HCT116 (cell line): ENCODE data around the gene EYA2. TPM values are rescaled to one million over a fixed set of nuclear protein-coding genes. Genes with fewer than 3 reads are reported as not detected.

Experiments
- ATAC-seq: fragments of 200-7000 bp; cut with Tn5 transposase; 2 replicates; pipeline ENCODE4 v1.9.1; 2020; ENCODE audit warnings: mild to moderate bottlenecking, moderate library complexity
- BruUV-seq: library from RNA; stranded (reverse); fragments of 400-500 nt; replicated peaks from 2 replicates; lab custom pipeline; 2021; lab: Mats Ljungman, UMichigan
- CTCF ChIA-PET: fragments of 300-600 bp; sonication (Branson Sonifier 250); formaldehyde crosslinking; loops from one replicate; lab custom pipeline; 2021; ENCODE audit warnings: antibody characterized with exemption; lab: Charles Lee
- POLR2A ChIA-PET: fragments of 300-600, 350-600 bp; sonication (Branson Sonifier 250); formaldehyde crosslinking; loops from one replicate; lab custom pipeline; 2021; ENCODE audit warnings: antibody characterized with exemption; lab: Charles Lee
- RAD21 ChIA-PET, 2 experiments: fragments of 300-600 bp; sonication (Branson Sonifier 250); formaldehyde crosslinking; loops; one replicate each; lab custom pipeline; 2023; ENCODE audit warnings: low total read pairs in 2 of 2; ENCODE audit not compliant: uncharacterized antibody in 2 of 2, unreplicated experiment in 2 of 2, low non-redundant PET in 1 of 2; lab: Charles Lee
- DNase-seq: peaks from one replicate; pipeline ENCODE4 v3.0.0-alpha.2; 2010; ENCODE audit warnings: low read depth, low spot score
- H2AFZ ChIP-seq: fragments of 200-600 bp; shearing (Covaris generic), sonication (generic); 2 replicates; pipeline ENCODE4 v1.6.1; 2017; ENCODE audit warnings: low read depth, mixed run types, mixed read lengths, antibody characterized with exemption, low read length; ENCODE audit not compliant: poor library complexity, severe bottlenecking
- H3K27ac ChIP-seq: 2 replicates; pipeline ENCODE4 v1.5.1; 2012; ENCODE audit warnings: low read depth, low read length
- H3K27me3 ChIP-seq: fragments of 200-600 bp; sonication (generic); 2 replicates; pipeline ENCODE4 v1.6.1; 2016; ENCODE audit warnings: mixed run types, low read length, mixed read lengths; ENCODE audit not compliant: insufficient read depth
- H3K36me3 ChIP-seq, 2 experiments: fragments of 200-500 bp in 1 of 2; fragments of 200-600 bp in 1 of 2; sonication (Bioruptor generic) in 1 of 2; sonication (generic) in 1 of 2; 2 replicates each; pipeline versions ENCODE4 v1.5.1 to v1.6.1; 2014 to 2016; ENCODE audit warnings: low read length in 2 of 2, inconsistent platforms in 1 of 2, mixed read lengths in 1 of 2, mixed run types in 1 of 2; ENCODE audit not compliant: insufficient read depth in 2 of 2, control insufficient read depth in 1 of 2
- H3K4me1 ChIP-seq, 2 experiments: fragments of 200-600 bp in 1 of 2; sonication (generic) in 1 of 2; 2 replicates each; pipeline versions ENCODE4 v1.5.1 to v1.6.1; 2012 to 2017; ENCODE audit warnings: low read length in 2 of 2, inconsistent platforms in 1 of 2, mild to moderate bottlenecking in 1 of 2, mixed read lengths in 1 of 2, mixed run types in 1 of 2, moderate library complexity in 1 of 2; ENCODE audit not compliant: insufficient read depth in 2 of 2, control insufficient read depth in 1 of 2
- H3K4me2 ChIP-seq: fragments of 200-600 bp; sonication (generic); 2 replicates; pipeline ENCODE4 v1.6.1; 2017; ENCODE audit warnings: mixed run types, low read length, mixed read lengths
- H3K4me3 ChIP-seq, 2 experiments: fragments of 200-600 bp in 1 of 2; sonication (generic) in 1 of 2; replicated peaks in 1 of 2; 2 replicates each; pipeline ENCODE4 v1.5.1; 2011 to 2016; ENCODE audit warnings: low read length in 2 of 2, control low read depth in 1 of 2, low read depth in 1 of 2, mild to moderate bottlenecking in 1 of 2, mixed read lengths in 1 of 2, mixed run types in 1 of 2
- H3K79me2 ChIP-seq: fragments of 200-600 bp; sonication (generic); 2 replicates; pipeline ENCODE4 v1.6.1; 2017; ENCODE audit warnings: mild to moderate bottlenecking, mixed run types, low read length, moderate library complexity, mixed read lengths; ENCODE audit not compliant: insufficient read depth
- H3K9ac ChIP-seq: fragments of 200-600 bp; sonication (generic); 2 replicates; pipeline ENCODE4 v1.6.1; 2016; ENCODE audit warnings: low read length, mixed read lengths
- H3K9me2 ChIP-seq: fragments of 200-600 bp; sonication (generic), shearing (Covaris generic); 2 replicates; pipeline ENCODE4 v1.6.1; 2017; ENCODE audit warnings: mixed run types, mild to moderate bottlenecking, moderate library complexity; ENCODE audit not compliant: insufficient read depth
- H3K9me3 ChIP-seq, 2 experiments: fragments of 200-500 bp in 1 of 2; fragments of 200-600 bp in 1 of 2; sonication (Bioruptor generic) in 1 of 2; sonication (generic) in 1 of 2; 2 replicates each; pipeline ENCODE4 v1.6.1; 2014 to 2017; ENCODE audit warnings: low read length in 2 of 2, mixed read lengths in 2 of 2, inconsistent platforms in 1 of 2, low read depth in 1 of 2, mild to moderate bottlenecking in 1 of 2, mixed run types in 1 of 2, moderate library complexity in 1 of 2; ENCODE audit not compliant: control insufficient read depth in 1 of 2, insufficient read depth in 1 of 2
- H4K20me1 ChIP-seq: fragments of 200-600 bp; sonication (generic), shearing (Covaris generic); 2 replicates; pipeline ENCODE4 v1.6.1; 2017; ENCODE audit warnings: mixed run types, mild to moderate bottlenecking, moderate library complexity; ENCODE audit not compliant: insufficient read depth
- CBX3 ChIP-seq: IDR thresholded peaks from 2 replicates; pipeline ENCODE4 v1.6.1; 2012; ENCODE audit warnings: low read depth
- CEBPB ChIP-seq: IDR thresholded peaks from 2 replicates; pipeline ENCODE4 v1.6.1; 2012; ENCODE audit warnings: low read depth
- ELF1 ChIP-seq: IDR thresholded peaks from 2 replicates; pipeline ENCODE4 v1.6.1; 2012; ENCODE audit warnings: low read depth, borderline replicate concordance
- EZH2 ChIP-seq: fragments of 200-600 bp; sonication (generic); IDR thresholded peaks from 2 replicates; pipeline ENCODE4 v1.6.1; 2017; ENCODE audit warnings: antibody characterized with exemption, mixed run types
- EZH2phosphoT487 ChIP-seq: fragments of 200-600 bp; IDR thresholded peaks from 2 replicates; pipeline ENCODE4 v1.6.1; 2018; ENCODE audit warnings: antibody characterized with exemption, borderline replicate concordance
- FOSL1 ChIP-seq: IDR thresholded peaks from 2 replicates; pipeline ENCODE4 v1.6.1; 2012; ENCODE audit warnings: low read depth
- JUND ChIP-seq: IDR thresholded peaks from 2 replicates; pipeline ENCODE4 v1.6.1; 2012
- MAX ChIP-seq: IDR thresholded peaks from 2 replicates; pipeline ENCODE4 v1.6.1; 2012
- POLR2A ChIP-seq: IDR thresholded peaks from 2 replicates; pipeline ENCODE4 v1.7.0; 2011; ENCODE audit warnings: borderline replicate concordance; ENCODE audit not compliant: insufficient read depth, insufficient read length; ENCODE audit errors: extremely low read depth
- POLR2AphosphoS5 ChIP-seq: IDR thresholded peaks from 2 replicates; pipeline ENCODE4 v1.6.1; 2011; ENCODE audit warnings: mild to moderate bottlenecking, low read depth, low read length, moderate library complexity
- RAD21 ChIP-seq: IDR thresholded peaks from 2 replicates; pipeline ENCODE4 v1.6.1; 2012; ENCODE audit warnings: low read depth, mild to moderate bottlenecking
- SP1 ChIP-seq: IDR thresholded peaks from 2 replicates; pipeline ENCODE4 v1.6.1; 2012; ENCODE audit warnings: low read depth
- TCF7L2 ChIP-seq: IDR thresholded peaks from 2 replicates; pipeline ENCODE4 v1.7.0; 2011; ENCODE audit warnings: borderline replicate concordance, inconsistent platforms; ENCODE audit not compliant: insufficient read depth, insufficient read length; ENCODE audit errors: extremely low read depth
- YY1 ChIP-seq: IDR thresholded peaks from 2 replicates; pipeline ENCODE4 v1.6.1; 2011; ENCODE audit warnings: low read length, low read depth, moderate library complexity, mild to moderate bottlenecking; ENCODE audit not compliant: insufficient replicate concordance; ENCODE audit errors: extremely low read depth
- ZNF274 ChIP-seq: fragments of 200-500 bp; sonication (Bioruptor generic); IDR thresholded peaks from 2 replicates; pipeline ENCODE4 v1.6.1; 2014; ENCODE audit warnings: mild to moderate bottlenecking, low read depth, low read length, inconsistent platforms
- intact Hi-C: fragments of 100-400 bp; cut with micrococcal nuclease; formaldehyde crosslinking; loops from 2 replicates; pipeline ENCODE4 v1.10.0; 2022
- total RNA-seq: library from RNA; stranded (reverse); gene quantifications from one replicate; pipeline ENCODE4 v1.2.1, GENCODE V29; 2021; ENCODE audit not compliant: unreplicated experiment
- TF ChIP-seq, protein P1 (sequence below): IDR thresholded peaks from 2 replicates; pipeline ENCODE4 v1.6.1; 2012
- TF ChIP-seq, protein P2 (sequence below): IDR thresholded peaks from 2 replicates; pipeline ENCODE4 v1.6.1; 2012; ENCODE audit warnings: low read depth

EYA2 gene
- total RNA-seq, 1 experiment from 2014 or later = not detected

DNA sequence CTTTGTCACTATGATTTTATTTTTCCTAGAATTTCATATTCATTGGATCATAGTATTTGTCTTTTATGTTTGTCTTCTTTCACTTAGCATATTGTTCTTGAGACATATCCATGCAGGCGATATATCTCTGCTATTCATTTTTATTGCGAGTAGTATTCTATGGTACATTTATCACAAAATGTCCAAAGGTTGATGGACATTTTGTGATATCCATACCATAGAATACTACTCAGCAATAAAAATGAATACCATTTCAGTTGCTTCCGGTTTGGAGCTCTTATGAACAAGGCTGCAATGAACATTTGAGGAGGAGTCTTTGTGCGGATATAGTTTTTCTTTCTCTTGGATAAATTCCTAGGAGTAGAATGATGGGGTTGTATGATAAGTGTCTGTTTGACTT lies 28.8 kb upstream of the EYA2 start:
- Histone ChIP-seq H3K27ac (no peak overlapping the region), H3K9me3 (0 out of 4 replicates have a peak, but pooled peaks cover 0 to 3% of the 10 kb centered on the region in 2 experiments), H4K20me1 (no peaks in the 10 kb centered on the region), H3K9me2 (no peaks in the 10 kb centered on the region; the same call in 1 of the 2 replicates), H3K4me1 (no peaks in the 10 kb centered on the region), H2AFZ (no peak overlapping the region), H3K9ac (no peak overlapping the region), H3K79me2 (no peaks in the 10 kb centered on the region), H3K4me3 (no peak overlapping the region), H3K4me2 (no peak overlapping the region), H3K36me3 (no peaks in the 10 kb centered on the region), H3K27me3 (no peaks in the 10 kb centered on the region; the same call in 1 of the 2 replicates)
- ChIA-PET CTCF (no interaction called here), POLR2A (no interaction called here), RAD21 (no interaction called here)
- intact Hi-C loops = no loop called here
- ATAC-seq (no peak), DNase-seq (no peak)
- TF ChIP-seq EZH2 (no peak), ZNF274 (no peak), RAD21 (no peak), ELF1 (no peak), POLR2AphosphoS5 (no peak), JUND (no peak), YY1 (no peak), SP1 (no peak), POLR2A (no peak), CEBPB (no peak), MAX (no peak), TCF7L2 (no peak), CBX3 (no peak), FOSL1 (no peak), EZH2phosphoT487 (no peak)
- TF ChIP-seq, protein P1, sequence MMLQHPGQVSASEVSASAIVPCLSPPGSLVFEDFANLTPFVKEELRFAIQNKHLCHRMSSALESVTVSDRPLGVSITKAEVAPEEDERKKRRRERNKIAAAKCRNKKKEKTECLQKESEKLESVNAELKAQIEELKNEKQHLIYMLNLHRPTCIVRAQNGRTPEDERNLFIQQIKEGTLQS = no peak
- TF ChIP-seq, protein P2, sequence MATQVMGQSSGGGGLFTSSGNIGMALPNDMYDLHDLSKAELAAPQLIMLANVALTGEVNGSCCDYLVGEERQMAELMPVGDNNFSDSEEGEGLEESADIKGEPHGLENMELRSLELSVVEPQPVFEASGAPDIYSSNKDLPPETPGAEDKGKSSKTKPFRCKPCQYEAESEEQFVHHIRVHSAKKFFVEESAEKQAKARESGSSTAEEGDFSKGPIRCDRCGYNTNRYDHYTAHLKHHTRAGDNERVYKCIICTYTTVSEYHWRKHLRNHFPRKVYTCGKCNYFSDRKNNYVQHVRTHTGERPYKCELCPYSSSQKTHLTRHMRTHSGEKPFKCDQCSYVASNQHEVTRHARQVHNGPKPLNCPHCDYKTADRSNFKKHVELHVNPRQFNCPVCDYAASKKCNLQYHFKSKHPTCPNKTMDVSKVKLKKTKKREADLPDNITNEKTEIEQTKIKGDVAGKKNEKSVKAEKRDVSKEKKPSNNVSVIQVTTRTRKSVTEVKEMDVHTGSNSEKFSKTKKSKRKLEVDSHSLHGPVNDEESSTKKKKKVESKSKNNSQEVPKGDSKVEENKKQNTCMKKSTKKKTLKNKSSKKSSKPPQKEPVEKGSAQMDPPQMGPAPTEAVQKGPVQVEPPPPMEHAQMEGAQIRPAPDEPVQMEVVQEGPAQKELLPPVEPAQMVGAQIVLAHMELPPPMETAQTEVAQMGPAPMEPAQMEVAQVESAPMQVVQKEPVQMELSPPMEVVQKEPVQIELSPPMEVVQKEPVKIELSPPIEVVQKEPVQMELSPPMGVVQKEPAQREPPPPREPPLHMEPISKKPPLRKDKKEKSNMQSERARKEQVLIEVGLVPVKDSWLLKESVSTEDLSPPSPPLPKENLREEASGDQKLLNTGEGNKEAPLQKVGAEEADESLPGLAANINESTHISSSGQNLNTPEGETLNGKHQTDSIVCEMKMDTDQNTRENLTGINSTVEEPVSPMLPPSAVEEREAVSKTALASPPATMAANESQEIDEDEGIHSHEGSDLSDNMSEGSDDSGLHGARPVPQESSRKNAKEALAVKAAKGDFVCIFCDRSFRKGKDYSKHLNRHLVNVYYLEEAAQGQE = no peak
- BruUV-seq = no TSS peak
